Measurements from ENCODE around the gene UQCC2.

DNA sequence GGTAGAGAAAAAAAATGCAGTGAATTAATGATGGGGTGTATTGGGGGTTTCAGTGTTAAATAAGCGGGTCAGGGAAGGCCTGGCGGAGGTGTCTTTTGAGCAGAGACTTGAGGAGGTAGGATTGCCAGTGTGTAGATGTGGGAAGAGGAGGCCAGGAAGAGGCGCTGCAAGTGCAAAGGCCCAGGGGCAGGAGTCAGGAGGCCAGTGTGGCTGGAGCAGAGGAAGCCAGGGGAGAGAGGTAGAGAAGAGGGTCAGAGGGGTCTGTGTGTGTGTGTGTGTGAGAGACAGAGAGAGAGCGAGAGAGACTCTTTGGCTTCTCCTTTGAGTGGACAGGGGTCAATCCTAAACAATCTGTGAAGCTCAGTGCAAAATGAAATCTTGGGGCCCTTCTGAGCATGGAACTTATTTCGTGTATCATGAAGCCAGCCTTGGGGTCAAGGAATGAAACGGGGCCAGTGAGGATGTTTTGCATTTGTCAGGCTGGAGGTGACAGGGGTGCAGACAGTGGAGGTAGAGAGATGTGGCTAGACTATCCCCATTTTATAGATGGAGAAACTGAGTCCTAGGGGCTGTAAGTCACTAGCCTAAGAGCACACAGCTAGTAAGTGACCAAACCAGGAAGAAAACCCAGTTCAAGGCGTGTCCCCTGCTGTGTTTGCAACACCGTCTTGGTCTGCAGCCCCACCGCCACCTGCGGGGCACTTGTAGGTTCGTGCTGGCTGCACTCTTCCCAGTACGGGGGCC, 44.9 kb upstream of the UQCC2 start:
- TF ChIP-seq TAF1 (IDR thresholded peaks at IDR 0.05; ENCODE audit: borderline replicate concordance, low read depth, low read length), result no peak
- TF ChIP-seq, protein P1, sequence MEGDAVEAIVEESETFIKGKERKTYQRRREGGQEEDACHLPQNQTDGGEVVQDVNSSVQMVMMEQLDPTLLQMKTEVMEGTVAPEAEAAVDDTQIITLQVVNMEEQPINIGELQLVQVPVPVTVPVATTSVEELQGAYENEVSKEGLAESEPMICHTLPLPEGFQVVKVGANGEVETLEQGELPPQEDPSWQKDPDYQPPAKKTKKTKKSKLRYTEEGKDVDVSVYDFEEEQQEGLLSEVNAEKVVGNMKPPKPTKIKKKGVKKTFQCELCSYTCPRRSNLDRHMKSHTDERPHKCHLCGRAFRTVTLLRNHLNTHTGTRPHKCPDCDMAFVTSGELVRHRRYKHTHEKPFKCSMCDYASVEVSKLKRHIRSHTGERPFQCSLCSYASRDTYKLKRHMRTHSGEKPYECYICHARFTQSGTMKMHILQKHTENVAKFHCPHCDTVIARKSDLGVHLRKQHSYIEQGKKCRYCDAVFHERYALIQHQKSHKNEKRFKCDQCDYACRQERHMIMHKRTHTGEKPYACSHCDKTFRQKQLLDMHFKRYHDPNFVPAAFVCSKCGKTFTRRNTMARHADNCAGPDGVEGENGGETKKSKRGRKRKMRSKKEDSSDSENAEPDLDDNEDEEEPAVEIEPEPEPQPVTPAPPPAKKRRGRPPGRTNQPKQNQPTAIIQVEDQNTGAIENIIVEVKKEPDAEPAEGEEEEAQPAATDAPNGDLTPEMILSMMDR (IDR thresholded peaks at IDR 0.05), result no peak
- TF ChIP-seq SIN3A (IDR thresholded peaks at IDR 0.05; ENCODE audit: borderline replicate concordance, low read depth, low read length), result no peak
- no peak for TF ChIP-seq JUND (IDR thresholded peaks at IDR 0.05)
- TF ChIP-seq TCF12 (IDR thresholded peaks at IDR 0.05), result no peak
- no peak for TF ChIP-seq EZH2phosphoT487 (IDR thresholded peaks at IDR 0.05; ENCODE audit: borderline replicate concordance, low read depth)
- TF ChIP-seq YY1 (IDR thresholded peaks at IDR 0.05; ENCODE audit: low read depth), result no peak
- TF ChIP-seq, protein P2, sequence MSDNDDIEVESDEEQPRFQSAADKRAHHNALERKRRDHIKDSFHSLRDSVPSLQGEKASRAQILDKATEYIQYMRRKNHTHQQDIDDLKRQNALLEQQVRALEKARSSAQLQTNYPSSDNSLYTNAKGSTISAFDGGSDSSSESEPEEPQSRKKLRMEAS (IDR thresholded peaks at IDR 0.05; ENCODE audit: low read depth), result no peak
- TF ChIP-seq TEAD4 (IDR thresholded peaks at IDR 0.05; ENCODE audit: borderline replicate concordance, insufficient read depth), result no peak
- no peak for TF ChIP-seq RFX5 (IDR thresholded peaks at IDR 0.05; ENCODE audit: low read length)

Data from SK-N-SH (cell line).